Cerebellar nuclear complex (tissue), 1 donor: Measurements from ENCODE around the gene MTG1.
"Not testable (repeated sequence)": the region's sequence is repeated elsewhere in the genome, so short reads cannot be mapped to it uniquely, and the experiment has no call there.

ENCODE experiments used
- DNase-seq, 2 experiments: peaks; one replicate each; lab custom pipeline; 2025; lab: John Stamatoyannopoulos, UW

The MTG1 gene

GRCh38 chr10:133400624-133401424 is 6.9 kb downstream of the MTG1 start:
- no peak for DNase-seq

- DNase-seq: no peak
Measured at GRCh38 chr10:133401500-133401899, 7.5 kb downstream of the MTG1 start.

GRCh38 chr10:133401981-133402725 is 8.2 kb downstream of the MTG1 start:
- DNase-seq: no peak

DNA sequence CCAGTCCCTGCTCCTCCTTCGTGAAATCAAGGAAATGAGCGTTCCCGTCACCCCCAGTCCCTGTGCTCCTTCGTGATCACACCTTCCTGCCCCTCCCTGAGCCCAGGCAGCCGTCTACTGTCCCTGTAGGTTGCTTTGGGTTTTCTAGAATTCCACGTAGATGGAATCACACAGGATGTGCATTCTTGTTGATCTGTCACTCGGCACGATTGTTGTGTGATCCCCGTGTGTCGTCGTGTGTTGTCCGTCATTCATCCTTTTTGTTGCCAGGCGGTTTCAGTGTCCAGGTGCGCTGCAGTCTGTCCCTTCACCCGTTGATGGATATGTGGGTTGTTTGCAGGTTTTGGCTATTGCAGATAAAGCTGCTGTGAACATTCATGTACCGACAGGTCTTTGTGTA is 9.4 kb downstream of the MTG1 start:
- DNase-seq: no peak

GRCh38 chr10:133403784-133404183 is 9.8 kb downstream of the MTG1 start:
- no peak for DNase-seq

GRCh38 chr10:133405272-133405671 is 11.3 kb downstream of the MTG1 start:
- no peak for DNase-seq

DNA sequence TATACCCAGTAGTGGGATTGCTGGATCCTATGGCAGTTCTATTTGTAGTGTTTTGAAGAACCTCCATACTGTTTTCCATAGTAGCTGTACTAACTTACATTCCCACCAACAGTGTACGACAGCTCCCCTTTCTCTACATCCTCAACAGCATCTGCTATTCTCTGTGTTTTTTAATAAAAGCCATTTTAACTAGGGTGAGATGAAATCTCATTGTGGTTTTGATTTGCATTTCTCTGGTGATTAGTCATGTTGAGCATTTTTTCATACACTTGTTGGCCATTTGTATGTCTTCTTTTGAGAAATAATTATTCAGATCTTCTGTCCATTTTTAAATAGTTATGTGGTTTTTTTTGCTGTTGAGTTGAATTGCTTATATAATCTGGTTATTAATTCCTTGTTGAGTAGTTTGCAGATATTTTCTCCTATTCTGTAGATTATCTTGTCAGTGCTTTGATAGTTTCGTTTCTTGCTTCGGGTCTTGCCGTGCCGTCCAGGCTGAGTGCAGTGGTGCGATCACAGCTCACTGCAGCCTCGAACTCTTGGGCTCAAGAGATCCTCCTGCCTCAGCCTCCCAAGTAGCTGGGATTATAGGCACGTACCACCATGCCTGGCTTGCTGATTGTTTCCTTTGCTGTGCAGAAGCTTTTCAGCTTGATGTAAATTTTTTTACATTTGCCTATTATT is 12.0 kb downstream of the MTG1 start:
- DNase-seq: no peak

DNA sequence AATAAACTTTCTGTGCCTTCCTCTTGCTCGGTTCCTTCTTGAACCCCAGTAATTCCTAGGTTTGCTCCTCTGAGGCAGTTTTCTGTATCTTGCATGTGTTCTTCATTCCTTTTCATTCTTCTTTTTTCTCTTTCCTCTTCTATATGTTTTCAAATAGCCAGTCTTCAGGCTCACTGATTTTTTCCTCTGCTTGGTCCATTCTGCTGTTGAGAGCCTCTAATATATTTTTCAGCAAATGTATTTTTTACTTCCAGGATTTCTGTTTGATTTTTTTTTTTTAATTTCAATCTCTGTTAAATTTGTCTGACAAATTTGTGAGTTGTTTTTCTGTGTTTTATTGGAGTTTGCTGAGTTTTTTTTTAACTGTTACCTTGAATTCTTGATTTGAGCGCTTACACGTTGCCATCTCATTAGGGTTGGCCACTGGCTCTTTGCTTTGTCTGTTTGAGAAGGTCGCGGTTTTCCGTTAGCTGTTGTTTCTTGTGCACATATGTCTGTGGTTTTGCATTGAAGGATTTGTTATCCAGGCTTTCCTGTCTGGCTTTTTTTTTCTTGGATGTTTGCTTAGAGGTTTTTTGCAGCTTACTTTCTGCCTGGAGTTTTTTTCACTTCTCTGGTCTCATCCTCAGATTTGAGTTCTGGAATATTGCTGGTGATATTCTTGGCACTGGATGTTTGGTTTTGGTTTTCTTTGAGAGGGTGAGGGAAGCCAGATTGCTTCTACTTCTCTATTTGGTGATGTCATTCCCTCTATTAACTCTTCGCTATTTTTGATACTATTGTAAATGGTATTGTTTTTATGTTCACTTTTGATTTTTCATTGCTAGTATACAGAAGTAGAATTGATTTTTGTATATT is 17.8 kb downstream of the MTG1 start:
- no peak for DNase-seq

DNA sequence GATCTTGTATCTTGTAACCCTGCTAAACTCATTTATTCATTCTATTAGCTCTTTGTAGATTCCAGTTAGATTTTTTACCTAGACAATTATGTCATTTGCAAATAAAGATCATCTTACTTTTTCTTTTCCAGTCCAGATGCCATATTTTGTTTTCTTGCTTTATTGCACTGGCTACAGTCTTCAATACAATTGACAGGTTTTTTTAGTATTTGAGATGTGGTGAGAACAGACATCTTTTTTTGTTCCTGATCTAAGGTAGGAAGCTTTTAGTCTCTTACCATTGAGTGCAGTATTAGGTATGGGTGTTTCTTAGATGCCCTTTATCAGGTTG is 18.4 kb downstream of the MTG1 start:
- DNase-seq: no peak

GRCh38 chr10:133414401-133414800 is 20.4 kb downstream of the MTG1 start:
- DNase-seq: not testable (repeated sequence)

DNA sequence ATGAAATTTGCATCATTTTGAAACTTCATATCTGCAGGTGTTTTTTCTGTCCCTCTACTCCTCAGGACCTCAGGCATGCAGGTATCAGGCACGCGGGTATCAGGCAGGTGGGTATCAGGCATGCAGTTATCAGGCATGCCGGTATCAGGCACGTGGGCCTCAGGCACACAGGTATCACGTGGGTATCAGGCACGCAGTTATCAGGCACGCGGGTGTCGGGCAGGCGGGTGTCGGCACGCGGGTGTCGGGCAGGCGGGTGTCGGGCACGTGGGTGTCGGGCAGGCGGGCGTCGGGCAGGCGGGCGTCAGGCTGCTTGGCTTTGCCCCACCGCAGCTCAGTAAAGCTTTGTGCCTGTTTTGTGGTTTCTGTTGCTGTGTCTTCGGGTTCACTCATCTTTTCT is 21.8 kb downstream of the MTG1 start:
- no peak for DNase-seq

DNA sequence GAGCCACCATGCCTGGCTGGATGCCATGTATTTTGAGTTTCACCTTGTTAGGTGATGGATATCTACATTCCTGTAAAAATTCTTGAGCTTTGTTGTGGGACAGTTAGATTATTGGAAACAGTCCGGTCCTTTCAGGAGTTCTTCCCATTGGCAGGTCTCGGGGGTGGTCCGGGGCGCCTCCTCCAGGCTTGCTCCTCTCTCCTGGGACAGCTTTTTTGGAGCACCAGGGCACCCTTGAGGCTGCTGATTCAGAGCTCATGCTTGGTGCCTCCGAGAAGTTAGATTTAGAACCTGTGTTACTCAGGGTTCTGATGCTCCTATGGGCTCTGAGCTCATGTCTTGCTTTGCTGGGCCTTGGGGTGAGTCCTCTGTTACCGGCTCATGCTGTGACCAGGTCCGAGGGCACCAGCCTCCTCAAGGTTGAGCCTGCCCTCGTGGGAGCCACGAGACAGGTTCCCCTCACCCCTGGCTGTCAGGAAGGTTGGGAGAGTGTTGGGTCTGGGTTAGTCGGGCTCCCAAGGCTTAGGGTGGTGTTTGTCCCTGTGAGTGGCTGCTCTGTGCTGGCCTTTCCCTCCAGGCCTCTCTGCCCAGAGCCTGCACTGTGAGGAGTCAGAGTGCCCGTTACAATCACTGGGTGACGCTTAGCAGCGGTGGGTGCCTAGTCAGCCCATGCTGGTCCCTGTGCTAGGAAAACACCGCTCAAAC is 24.5 kb downstream of the MTG1 start:
- no peak for DNase-seq

GRCh38 chr10:133419211-133419950 is 25.4 kb downstream of the MTG1 start:
- no peak for DNase-seq

DNA sequence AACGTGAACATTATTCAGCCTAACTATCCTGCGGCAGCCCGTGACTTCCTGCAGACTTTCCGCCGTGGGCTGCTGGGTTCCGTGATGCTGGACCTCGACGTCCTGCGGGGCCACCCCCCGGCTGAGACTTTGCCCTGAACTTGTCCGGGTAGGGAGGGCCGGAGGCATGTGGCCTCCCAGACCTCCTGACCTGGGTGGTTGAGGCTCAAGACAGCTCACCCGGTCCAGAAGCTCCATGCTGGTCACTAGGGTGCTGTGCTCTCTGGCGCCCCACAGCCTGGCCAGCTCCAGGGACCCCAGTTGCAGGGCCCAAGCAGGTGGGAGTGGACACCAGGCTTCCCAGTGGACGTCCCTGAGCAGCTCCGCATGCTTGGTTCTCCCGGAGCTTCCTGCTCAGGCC is 26.1 kb downstream of the MTG1 start:
- DNase-seq: no peak

GRCh38 chr10:133420579-133420978 is 26.6 kb downstream of the MTG1 start:
- DNase-seq: no peak

GRCh38 chr10:133421336-133422222 is 27.6 kb downstream of the MTG1 start:
- DNase-seq: no peak

DNA sequence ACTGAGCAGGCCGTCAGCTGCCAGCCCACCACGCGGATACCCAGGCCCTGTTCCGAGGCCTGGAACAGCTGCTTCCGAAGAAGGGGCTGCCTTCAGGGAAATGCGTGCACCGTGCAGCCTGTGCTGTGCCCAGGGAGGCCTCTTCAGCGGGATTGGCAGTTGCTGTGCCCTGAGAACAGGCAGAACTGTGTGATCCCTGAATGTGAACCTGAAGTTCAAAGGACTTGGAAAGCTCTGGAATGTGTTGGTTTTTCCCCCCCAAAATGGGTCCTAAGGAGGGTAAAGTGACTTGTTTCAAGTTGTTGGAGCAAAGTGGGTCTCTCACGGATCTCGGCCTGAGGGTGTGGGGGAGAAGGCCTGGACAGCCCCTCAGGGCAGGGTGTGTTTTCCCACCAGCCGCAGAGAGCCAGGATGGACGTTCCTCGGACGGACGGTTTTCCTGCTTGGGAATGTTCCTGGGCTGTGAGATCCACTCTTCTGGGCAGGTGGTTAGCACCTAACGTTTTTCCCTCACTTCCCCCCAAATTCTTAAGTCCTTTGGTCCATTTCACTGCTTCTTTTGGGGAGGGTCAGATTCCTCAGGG is 28.4 kb downstream of the MTG1 start:
- no peak for DNase-seq

DNA sequence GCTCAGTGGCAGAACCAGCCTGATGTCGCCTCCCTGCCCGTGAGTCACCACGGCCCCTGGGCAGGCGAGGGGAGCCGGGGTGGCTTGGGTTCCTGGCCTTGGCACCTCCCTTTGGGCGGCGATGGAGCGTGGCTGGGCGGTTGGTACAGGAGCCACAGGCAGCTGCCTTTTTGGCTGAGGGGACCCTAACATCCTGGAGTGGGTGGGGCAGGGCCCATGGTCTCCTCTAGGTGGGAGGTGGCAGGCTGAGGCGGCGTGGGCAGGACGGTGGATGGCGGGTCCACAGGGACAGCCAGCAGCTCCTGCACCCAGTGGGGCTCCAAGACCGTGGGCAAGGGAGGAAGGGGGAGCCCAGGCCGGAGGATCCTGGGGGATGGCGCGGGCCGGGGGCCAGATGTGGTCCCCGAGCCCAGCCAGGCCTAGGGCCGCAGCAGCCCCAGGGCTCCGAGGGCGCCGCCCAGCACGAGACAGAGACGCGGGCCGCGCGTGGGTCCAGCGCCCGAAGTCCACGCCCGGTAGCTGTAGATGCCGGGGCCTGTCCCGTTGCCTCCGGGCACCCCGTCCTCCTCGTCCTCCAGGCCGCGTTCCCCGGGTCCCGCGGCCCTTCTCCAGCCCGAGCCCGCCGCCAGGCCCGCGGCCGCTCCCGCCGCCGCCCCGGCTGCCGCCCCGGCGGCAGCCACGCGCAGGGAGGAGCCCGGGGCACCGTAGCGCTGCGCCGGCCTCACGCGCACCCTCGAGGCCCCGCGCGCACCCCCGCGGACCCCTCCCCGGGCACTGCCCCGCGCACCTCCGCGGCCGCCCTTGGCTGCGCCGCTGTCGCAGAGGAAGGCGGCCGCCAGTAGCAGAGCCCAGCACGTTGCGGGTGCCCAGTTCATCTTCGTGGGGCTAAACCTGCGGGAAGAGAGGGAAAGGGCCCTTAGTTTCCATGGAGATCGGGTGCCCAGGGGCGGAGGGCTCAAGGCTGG is 29.1 kb downstream of the MTG1 start:
- no peak for DNase-seq
